Heart left ventricle (tissue), 16 donors: ENCODE measurements around the gene RNPEPL1. TPM values are rescaled to one million over a fixed set of nuclear protein-coding genes. Genes with fewer than 3 reads are reported as not detected.
A peak's percentile ranks its signal among the peaks of the same experiment; 100 is the strongest.

Source experiments
- ATAC-seq, 4 donors: fragments of 200-7000 bp; cut with Tn5 transposase; one replicate each; pipeline ENCODE4 v1.9.1; 2020 to 2022; ENCODE audit warnings: moderate library complexity in 4 of 4, mild to moderate bottlenecking in 3 of 4, moderate number of reproducible peaks in 1 of 4
- DNase-seq, 5 donors: peaks; one replicate each; pipeline ENCODE4 v3.0.0-alpha.2; 2020
- H3K27ac ChIP-seq, 12 donors: fragments of 200-600 bp; sonication (generic) in 4 of 12; one replicate each; pipeline versions ENCODE4 v1.5.0 to v1.8.0; 2016 to 2022; ENCODE audit warnings: mild to moderate bottlenecking in 2 of 12
- H3K27me3 ChIP-seq, 9 donors: fragments of 200-600 bp; sonication (generic) in 2 of 9; one replicate each; pipeline versions ENCODE4 v1.5.1 to v1.8.0; 2016 to 2022; ENCODE audit warnings: mild to moderate bottlenecking in 3 of 9
- H3K36me3 ChIP-seq, 9 donors: fragments of 200-600 bp; sonication (generic) in 2 of 9; one replicate each; pipeline versions ENCODE4 v1.5.0 to v1.8.0; 2018 to 2022; ENCODE audit warnings: mild to moderate bottlenecking in 2 of 9
- H3K4me1 ChIP-seq, 12 donors: fragments of 200-600 bp; sonication (generic) in 4 of 12; one replicate each; pipeline versions ENCODE4 v1.5.0 to v1.8.0; 2016 to 2022; ENCODE audit warnings: mild to moderate bottlenecking in 3 of 12
- H3K4me3 ChIP-seq, 12 donors: fragments of 200-600 bp; sonication (generic) in 4 of 12; one replicate each; pipeline versions ENCODE4 v1.5.0 to v1.8.0; 2017 to 2022; ENCODE audit warnings: mild to moderate bottlenecking in 9 of 12, moderate library complexity in 4 of 12
- H3K9me3 ChIP-seq, 12 donors: fragments of 200-600 bp; sonication (generic) in 4 of 12; one replicate each; pipeline versions ENCODE4 v1.5.0 to v1.8.0; 2016 to 2022; ENCODE audit warnings: mild to moderate bottlenecking in 1 of 12
- POLR2A ChIP-seq, 2 donors: fragments of 450-650 bp; IDR thresholded peaks; one replicate each; pipeline ENCODE4 v1.6.1; 2017; ENCODE audit warnings: antibody characterized with exemption in 2 of 2, mild to moderate bottlenecking in 2 of 2, moderate library complexity in 2 of 2
- WGBS, 4 donors: extraction: QIAGEN DNeasy Blood & Tissue Kit in 2 of 4; methylation state at CpG; one replicate each; pipeline versions ENCODE4 v1.1.5 to v1.1.7; 2013 to 2018; 5-methylcytosine and 5-hydroxymethylcytosine counted together
- intact Hi-C, 10 donors: fragments of 100-400 bp; cut with DNase I; formaldehyde crosslinking; loops; one replicate each; pipeline versions ENCODE4 v1.11.1 to v1.14.2; 2022
- polyA plus RNA-seq, 2 donors: library from polyadenylated mRNA; stranded (reverse); fragments of 200-250 nt; gene quantifications; one replicate each; pipeline ENCODE4 v1.2.3, GENCODE V29; 2013
- total RNA-seq, 9 donors: library from RNA; depleted of rRNA in 2 of 9; stranded (reverse); fragments of >200 nt in 2 of 9; fragmentation: NEBNext Ultra II Directional in 3 of 9; extraction: Animal tissue kit (Norgen Biotek cat#: 25700) in 3 of 9; gene quantifications; one replicate each; pipeline versions ENCODE4 v1.1.0 to v1.2.4, GENCODE V29; 2016 to 2023
- TF ChIP-seq, protein P1 (sequence below), 12 donors: fragments of 200-600 bp; sonication (generic) in 4 of 12; IDR thresholded peaks; one replicate each; pipeline versions ENCODE4 v1.5.0 to v1.8.0; 2018 to 2022; ENCODE audit warnings: antibody characterized with exemption in 12 of 12, mild to moderate bottlenecking in 5 of 12
- donor health status: ischemic (EF 13 %, LVEDD 7.1; RV severe dilation, severe dysfunction).
- donor health status: healthy with polysubstance abuse.
- donor health status: DM: no; HTN: yes; CAD: no.
- donor health status: DM: no; HTN: no; CAD: no.
- donor health status: ischemic (EF 25% LVEDD 6.9; RV normal size, moderate dysfunction).
- donor health status: ischemic (EF 25% LVEDD 5.7; RV mildly dilated, moderate dysfunction).
- donor health status: healthy.
- donor health status: DM: yes; HTN: yes; CAD: no.
- donor health status: ischemic (EF 35%, LVEDD 5.7; RV mildly dilated, moderate dysfunction).
- donor health status: nonischemic (EF 11% LVEDD 7.7; RV severe dilation, severe dysfunction).
- donor health status: DM: yes; HTN: yes; CAD: no.
- donor health status: PGD.
- donor health status: ischemic (EF 29% LVEDD 5.4; RV normal size, mild dysfunction).
- donor health status: nonischemic (EF 23%, LVEDD 6.1; RV moderate dilation, normal function).

The RNPEPL1 gene
- total and polyA plus RNA-seq, 11 donors: 67.5 to 206 (median 91.0) TPM

DNA sequence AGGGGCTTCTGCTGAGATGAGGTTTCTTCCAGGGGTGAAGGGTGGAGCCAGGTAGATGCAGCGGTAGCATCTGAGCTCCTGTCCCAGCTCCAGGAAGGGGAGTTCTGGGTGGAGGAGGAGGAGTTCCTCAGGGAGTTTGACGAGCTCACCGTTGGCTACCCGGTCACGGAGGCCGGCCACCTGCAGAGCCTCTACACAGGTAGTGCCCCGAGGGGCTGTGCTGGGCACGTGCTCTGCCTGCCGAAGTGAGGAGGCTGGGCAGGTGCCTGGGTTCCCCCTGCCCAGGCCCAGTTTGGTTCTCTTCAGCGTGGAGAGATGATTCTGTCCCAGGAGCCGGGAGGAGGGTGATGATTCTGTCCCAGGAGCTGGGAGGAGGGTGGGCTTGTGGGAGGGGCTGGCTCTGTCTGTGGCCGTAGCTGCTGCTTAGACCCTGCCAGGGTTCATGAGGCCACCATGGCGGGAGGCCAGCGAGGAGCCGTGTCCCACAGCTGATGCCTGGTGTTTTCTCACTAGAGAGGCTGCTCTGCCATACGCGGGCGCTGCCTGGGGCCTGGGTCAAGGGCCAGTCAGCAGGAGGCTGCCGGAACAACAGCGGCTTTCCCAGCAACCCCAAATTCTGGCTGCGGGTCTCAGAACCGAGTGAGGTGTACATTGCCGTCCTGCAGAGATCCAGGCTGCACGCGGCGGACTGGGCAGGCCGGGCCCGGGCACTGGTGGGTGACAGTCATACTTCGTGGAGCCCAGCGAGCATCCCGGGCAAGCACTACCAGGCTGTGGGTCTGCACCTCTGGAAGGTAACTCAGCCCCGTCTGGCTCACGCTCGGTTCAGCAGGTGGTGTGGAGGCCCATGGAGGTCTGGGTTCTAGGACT is 26.5 kb downstream of the RNPEPL1 start:
- intact Hi-C loops: loop anchor here in 1 of 10 donors (10.0 kb wide), 1 partner anchor 110 kb away; no protein-coding TSS in a partner anchor
- peaks cover 0 to 78% (median 49%) of the 10 kb centered on the region in 9 donors for H3K36me3 ChIP-seq
- peaks cover 0 to 62% (median 28%) of the 10 kb centered on the region in 12 donors for H3K4me1 ChIP-seq
- H3K9me3 ChIP-seq: no peaks in the 10 kb centered on the region
- peak overlapping the region in 9 of 12 donors; percentile 41 to 84 (median 67) for H3K27ac ChIP-seq
- no peak overlapping the region for H3K4me3 ChIP-seq
- peak in 3 of 5 donors; percentile 18 to 66 (median 33) for DNase-seq
- no peak for ATAC-seq
- WGBS, 4 donors: 70 to 84% (median 78%) methylated on average over 18 to 34 of the region's 34 CpGs
- H3K27me3 ChIP-seq: no peaks in the 10 kb centered on the region
- TF ChIP-seq, protein P1, sequence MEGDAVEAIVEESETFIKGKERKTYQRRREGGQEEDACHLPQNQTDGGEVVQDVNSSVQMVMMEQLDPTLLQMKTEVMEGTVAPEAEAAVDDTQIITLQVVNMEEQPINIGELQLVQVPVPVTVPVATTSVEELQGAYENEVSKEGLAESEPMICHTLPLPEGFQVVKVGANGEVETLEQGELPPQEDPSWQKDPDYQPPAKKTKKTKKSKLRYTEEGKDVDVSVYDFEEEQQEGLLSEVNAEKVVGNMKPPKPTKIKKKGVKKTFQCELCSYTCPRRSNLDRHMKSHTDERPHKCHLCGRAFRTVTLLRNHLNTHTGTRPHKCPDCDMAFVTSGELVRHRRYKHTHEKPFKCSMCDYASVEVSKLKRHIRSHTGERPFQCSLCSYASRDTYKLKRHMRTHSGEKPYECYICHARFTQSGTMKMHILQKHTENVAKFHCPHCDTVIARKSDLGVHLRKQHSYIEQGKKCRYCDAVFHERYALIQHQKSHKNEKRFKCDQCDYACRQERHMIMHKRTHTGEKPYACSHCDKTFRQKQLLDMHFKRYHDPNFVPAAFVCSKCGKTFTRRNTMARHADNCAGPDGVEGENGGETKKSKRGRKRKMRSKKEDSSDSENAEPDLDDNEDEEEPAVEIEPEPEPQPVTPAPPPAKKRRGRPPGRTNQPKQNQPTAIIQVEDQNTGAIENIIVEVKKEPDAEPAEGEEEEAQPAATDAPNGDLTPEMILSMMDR (IDR thresholded peaks at IDR 0.05): no peak
- TF ChIP-seq POLR2A (IDR thresholded peaks at IDR 0.05): no peak

DNA sequence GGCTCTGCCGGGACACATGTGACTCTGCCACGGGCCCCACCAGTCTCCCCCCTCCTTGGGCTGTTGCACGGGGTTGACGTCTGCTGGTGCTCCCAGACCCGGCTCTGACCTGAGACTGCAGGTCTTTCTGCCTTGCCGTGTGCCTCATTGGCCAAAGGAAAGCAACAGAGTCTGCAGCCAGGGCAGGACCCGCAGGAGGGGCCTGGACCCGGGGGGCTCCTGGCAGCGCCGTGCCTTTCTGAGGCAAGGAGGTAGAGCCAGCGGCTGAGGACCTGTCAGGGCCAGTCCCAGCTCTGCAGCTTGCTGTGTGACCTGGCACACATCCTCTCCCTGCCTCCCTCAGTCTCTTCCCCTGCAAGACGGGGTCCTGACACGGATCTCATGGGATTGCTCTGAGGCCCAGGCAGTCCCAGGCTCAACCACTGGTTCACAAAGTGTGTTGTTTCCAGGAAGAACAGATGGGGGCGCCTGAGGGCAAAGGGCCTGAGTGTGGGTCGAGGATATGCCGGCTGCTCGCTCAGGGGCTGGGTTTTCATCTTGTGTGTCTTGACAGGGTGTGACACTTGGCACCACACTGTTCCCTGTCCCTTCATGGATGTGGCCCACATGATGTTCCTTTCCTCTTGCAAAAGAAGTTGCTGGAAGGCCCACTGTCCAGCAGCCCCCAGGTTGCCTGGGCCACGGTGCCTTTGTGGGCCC is 27.2 kb downstream of the RNPEPL1 start:
- intact Hi-C loops: loop anchor here in 1 of 10 donors (10.0 kb wide), 1 partner anchor 109 kb away; no protein-coding TSS in a partner anchor
- ATAC-seq: peak in 3 of 4 donors; percentile 2 to 40 (median 25)
- Histone ChIP-seq H3K27me3 (no peaks in the 10 kb centered on the region), H3K9me3 (no peaks in the 10 kb centered on the region), H3K4me3 (no peak overlapping the region), H3K4me1 (peaks cover 0 to 54% (median 28%) of the 10 kb centered on the region in 12 donors), H3K27ac (peak overlapping the region in 9 of 12 donors; percentile 13 to 84 (median 77)), H3K36me3 (peaks cover 0 to 71% (median 46%) of the 10 kb centered on the region in 9 donors)
- 21 to 56% (median 43%) methylated on average over 7 to 18 of the region's 18 CpGs for WGBS, 4 donors
- TF ChIP-seq, protein P1 (IDR thresholded peaks at IDR 0.05): peak in 7 of 12 donors; percentile 5 to 40 (median 25)
- no peak for TF ChIP-seq POLR2A (IDR thresholded peaks at IDR 0.05)
- peak in 3 of 5 donors; percentile 24 to 58 (median 28) for DNase-seq

GRCh38 chr2:240596080-240596460 is 27.8 kb downstream of the RNPEPL1 start:
- H3K27ac ChIP-seq: peak overlapping the region in 10 of 12 donors; percentile 29 to 84 (median 76)
- no peak for TF ChIP-seq POLR2A (IDR thresholded peaks at IDR 0.05)
- TF ChIP-seq, protein P1 (IDR thresholded peaks at IDR 0.05): no peak

More at GRCh38 chr2:240596080-240596460, 27.8 kb downstream of the RNPEPL1 start:
- intact Hi-C loops: loop anchor here in 1 of 10 donors (10.0 kb wide), 1 partner anchor 109 kb away; no protein-coding TSS in a partner anchor
- peak in 4 of 5 donors; percentile 30 to 75 (median 54) for DNase-seq
- Histone ChIP-seq H3K36me3 (peaks cover 0 to 66% (median 41%) of the 10 kb centered on the region in 9 donors), H3K4me1 (peaks cover 0 to 50% (median 28%) of the 10 kb centered on the region in 12 donors), H3K4me3 (no peak overlapping the region), H3K9me3 (no peaks in the 10 kb centered on the region), H3K27me3 (no peaks in the 10 kb centered on the region)
- 57 to 67% (median 59%) methylated on average over 5 to 17 of the region's 17 CpGs for WGBS, 4 donors
- ATAC-seq: peak in 3 of 4 donors; percentile 6 to 13 (median 10)
